Measurements from ENCODE around the gene TLE1. TPM values are rescaled to one million over a fixed set of nuclear protein-coding genes. Genes with fewer than 3 reads are reported as not detected.
A peak's percentile ranks its signal among the peaks of the same experiment; 100 is the strongest.
"Not testable (repeated sequence)": the region's sequence is repeated elsewhere in the genome, so short reads cannot be mapped to it uniquely, and the experiment has no call there.

TLE1 gene
- total RNA-seq, 1 donor from 2014 or later: 42.5 TPM

GRCh38 chr9:81608289-81608657 lies 81.1 kb downstream of the TLE1 start:
- Mint-ChIP-seq H3K27me3 (ENCODE audit: low read depth) (no peaks in the 10 kb centered on the region), H3K27ac (ENCODE audit: unreplicated experiment) (no peak overlapping the region), H3K4me3 (no peak overlapping the region), H3K9me3 (no peaks in the 10 kb centered on the region), H3K36me3 (ENCODE audit: low read depth) (peaks cover 39% of the 10 kb centered on the region), H3K4me1 (peaks cover 30% of the 10 kb centered on the region)
- no peak for DNase-seq (ENCODE audit: low read depth, low spot score)
- TF ChIP-seq CTCF (conservative IDR thresholded peaks at IDR 0.05): no peak

GRCh38 chr9:81607593-81608288 lies 81.6 kb downstream of the TLE1 start:
- H3K4me1 Mint-ChIP-seq: peaks cover 26% of the 10 kb centered on the region
- H3K4me3 Mint-ChIP-seq: no peak overlapping the region
- no peaks in the 10 kb centered on the region for H3K9me3 Mint-ChIP-seq
- peaks cover 38% of the 10 kb centered on the region for H3K36me3 Mint-ChIP-seq (ENCODE audit: low read depth)
- DNase-seq (ENCODE audit: low read depth, low spot score): no peak
- no peaks in the 10 kb centered on the region for H3K27me3 Mint-ChIP-seq (ENCODE audit: low read depth)
- no peak for TF ChIP-seq CTCF (conservative IDR thresholded peaks at IDR 0.05)
- H3K27ac Mint-ChIP-seq (ENCODE audit: unreplicated experiment): no peak overlapping the region

- H3K4me3 Mint-ChIP-seq; DNase-seq (ENCODE audit: low read depth, low spot score); H3K27me3 Mint-ChIP-seq (ENCODE audit: low read depth); H3K9me3 Mint-ChIP-seq; H3K27ac Mint-ChIP-seq (ENCODE audit: unreplicated experiment): not testable (repeated sequence)
- Mint-ChIP-seq H3K36me3 (ENCODE audit: low read depth) (peaks cover 45% of the 10 kb centered on the region), H3K4me1 (peaks cover 30% of the 10 kb centered on the region)
These were observed 83.1 kb downstream of the TLE1 start for GRCh38 chr9:81606261-81606660.

GRCh38 chr9:81605170-81605670 lies 84.1 kb downstream of the TLE1 start:
- no peak for DNase-seq (ENCODE audit: low read depth, low spot score)
- no peaks in the 10 kb centered on the region for H3K27me3 Mint-ChIP-seq (ENCODE audit: low read depth)
- no peak overlapping the region for H3K4me3 Mint-ChIP-seq
- no peaks in the 10 kb centered on the region for H3K9me3 Mint-ChIP-seq
- H3K36me3 Mint-ChIP-seq (ENCODE audit: low read depth): peaks cover 41% of the 10 kb centered on the region
- no peak for TF ChIP-seq CTCF (conservative IDR thresholded peaks at IDR 0.05)
- no peak overlapping the region for H3K27ac Mint-ChIP-seq (ENCODE audit: unreplicated experiment)
- peaks cover 21% of the 10 kb centered on the region for H3K4me1 Mint-ChIP-seq

- Mint-ChIP-seq H3K27ac (ENCODE audit: unreplicated experiment) (peak overlapping the region; percentile 58), H3K4me1 (peaks cover 14% of the 10 kb centered on the region), H3K9me3 (no peaks in the 10 kb centered on the region), H3K4me3 (no peak overlapping the region), H3K36me3 (ENCODE audit: low read depth) (peaks cover 42% of the 10 kb centered on the region), H3K27me3 (ENCODE audit: low read depth) (no peaks in the 10 kb centered on the region)
- no peak for TF ChIP-seq CTCF (conservative IDR thresholded peaks at IDR 0.05)
- DNase-seq (ENCODE audit: low read depth, low spot score): no peak
These were observed 84.8 kb downstream of the TLE1 start for GRCh38 chr9:81604306-81605169.

All from neural crest cell (in vitro differentiated cells).